HG03342 (cell line): Measurements from ENCODE around the gene SLC26A3.
"Not testable (repeated sequence)": the region's sequence is repeated elsewhere in the genome, so short reads cannot be mapped to it uniquely, and the experiment has no call there.

Experiments
- ATAC-seq: cut with Tn5 transposase; IDR thresholded peaks from one replicate; pipeline ENCODE4 v1.9.1; 2021; ENCODE audit warnings: mild to moderate bottlenecking, moderate library complexity; ENCODE audit not compliant: unreplicated experiment

The SLC26A3 gene

GRCh38 chr7:107803009-107803610, at the start of gene SLC26A3:
Gene SLC26A3, minus strand, starts transcription at chr7:107803223. Its CDS starts 8,714 bp downstream, at chr7:107794509.
- ATAC-seq = no peak

- ATAC-seq = no peak
These were observed 47.6 kb upstream of the SLC26A3 start for GRCh38 chr7:107850643-107851042.

GRCh38 chr7:107850216-107850615, 47.2 kb upstream of the SLC26A3 start:
- no peak for ATAC-seq

- not testable (repeated sequence) for ATAC-seq
These were observed 45.2 kb upstream of the SLC26A3 start for GRCh38 chr7:107848211-107848610.

- ATAC-seq = not testable (repeated sequence)
These were observed 44.8 kb upstream of the SLC26A3 start for GRCh38 chr7:107847836-107848175.

- no peak for ATAC-seq
These were observed 44.3 kb upstream of the SLC26A3 start for GRCh38 chr7:107847168-107847835.

- ATAC-seq = no peak
These were observed 43.3 kb upstream of the SLC26A3 start for GRCh38 chr7:107846324-107846723.

GRCh38 chr7:107843184-107843583, 40.2 kb upstream of the SLC26A3 start:
- ATAC-seq = no peak

GRCh38 chr7:107842213-107842612, 39.2 kb upstream of the SLC26A3 start:
- no peak for ATAC-seq

GRCh38 chr7:107838816-107839565, 36.0 kb upstream of the SLC26A3 start:
- ATAC-seq = no peak

- ATAC-seq = no peak
These were observed 35.1 kb upstream of the SLC26A3 start for GRCh38 chr7:107838024-107838601.

- no peak for ATAC-seq
These were observed 34.1 kb upstream of the SLC26A3 start for GRCh38 chr7:107837145-107837512.

- no peak for ATAC-seq
These were observed 33.5 kb upstream of the SLC26A3 start for GRCh38 chr7:107836237-107837144.

GRCh38 chr7:107834401-107834800, 31.4 kb upstream of the SLC26A3 start:
- no peak for ATAC-seq

GRCh38 chr7:107833684-107834106, 30.7 kb upstream of the SLC26A3 start:
- ATAC-seq = no peak

GRCh38 chr7:107830420-107830819, 27.4 kb upstream of the SLC26A3 start:
- no peak for ATAC-seq

- no peak for ATAC-seq
These were observed 25.5 kb upstream of the SLC26A3 start for GRCh38 chr7:107828540-107828939.

- no peak for ATAC-seq
These were observed 24.5 kb upstream of the SLC26A3 start for GRCh38 chr7:107827501-107827900.

GRCh38 chr7:107826451-107826850, 23.4 kb upstream of the SLC26A3 start:
- ATAC-seq = no peak

- no peak for ATAC-seq
These were observed 21.8 kb upstream of the SLC26A3 start for GRCh38 chr7:107824858-107825257.

GRCh38 chr7:107818622-107819021, 15.6 kb upstream of the SLC26A3 start:
- ATAC-seq = no peak
